Measurements from ENCODE around the gene BTF3L4. TPM values are rescaled to one million over a fixed set of nuclear protein-coding genes. Genes with fewer than 3 reads are reported as not detected.
A peak's percentile ranks its signal among the peaks of the same experiment; 100 is the strongest.

Gene BTF3L4
- total RNA-seq, 1 donor from 2014 or later: 42.0 TPM

DNA sequence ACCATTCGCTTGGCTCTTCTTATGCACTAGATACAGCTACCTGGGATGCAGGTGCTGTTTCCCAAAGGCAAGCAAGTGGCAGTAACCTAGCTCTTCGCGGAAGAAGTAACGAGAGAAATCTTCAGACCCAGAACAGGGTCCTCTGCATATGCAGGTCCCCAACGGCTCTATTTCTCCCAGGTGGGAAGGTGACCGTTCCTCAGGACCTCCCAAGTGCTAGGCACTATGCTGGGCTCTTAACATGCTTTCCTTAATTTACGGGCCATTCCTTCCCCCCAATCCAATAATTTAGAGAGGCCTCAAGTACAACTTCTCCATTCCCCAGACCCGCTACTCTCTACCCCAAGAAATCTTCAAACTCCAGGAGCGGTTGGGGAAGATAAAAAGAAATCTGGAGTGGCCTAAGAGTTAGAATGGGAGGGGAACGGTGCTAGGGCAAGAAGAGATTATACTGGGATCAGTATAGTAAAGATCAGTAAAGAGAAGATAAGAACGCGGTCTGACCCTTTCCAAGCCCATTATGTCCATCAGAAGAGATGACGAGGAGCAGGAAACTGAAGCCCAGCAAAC is 1.5 kb upstream of the BTF3L4 start:
- peak overlapping the region; percentile 97 for H3K27ac Mint-ChIP-seq (ENCODE audit: unreplicated experiment)
- H3K9me3 Mint-ChIP-seq (ENCODE audit: unreplicated experiment): no peaks in the 10 kb centered on the region
- peaks cover 12% of the 10 kb centered on the region for H3K27me3 Mint-ChIP-seq (ENCODE audit: unreplicated experiment)
- peaks cover 33% of the 10 kb centered on the region for H3K4me1 Mint-ChIP-seq (ENCODE audit: unreplicated experiment)
- peak overlapping the region; percentile 99 for H3K4me3 Mint-ChIP-seq (ENCODE audit: unreplicated experiment)
- peaks cover 17% of the 10 kb centered on the region for H3K36me3 Mint-ChIP-seq (ENCODE audit: low read depth, unreplicated experiment)
- TF ChIP-seq, protein P1, sequence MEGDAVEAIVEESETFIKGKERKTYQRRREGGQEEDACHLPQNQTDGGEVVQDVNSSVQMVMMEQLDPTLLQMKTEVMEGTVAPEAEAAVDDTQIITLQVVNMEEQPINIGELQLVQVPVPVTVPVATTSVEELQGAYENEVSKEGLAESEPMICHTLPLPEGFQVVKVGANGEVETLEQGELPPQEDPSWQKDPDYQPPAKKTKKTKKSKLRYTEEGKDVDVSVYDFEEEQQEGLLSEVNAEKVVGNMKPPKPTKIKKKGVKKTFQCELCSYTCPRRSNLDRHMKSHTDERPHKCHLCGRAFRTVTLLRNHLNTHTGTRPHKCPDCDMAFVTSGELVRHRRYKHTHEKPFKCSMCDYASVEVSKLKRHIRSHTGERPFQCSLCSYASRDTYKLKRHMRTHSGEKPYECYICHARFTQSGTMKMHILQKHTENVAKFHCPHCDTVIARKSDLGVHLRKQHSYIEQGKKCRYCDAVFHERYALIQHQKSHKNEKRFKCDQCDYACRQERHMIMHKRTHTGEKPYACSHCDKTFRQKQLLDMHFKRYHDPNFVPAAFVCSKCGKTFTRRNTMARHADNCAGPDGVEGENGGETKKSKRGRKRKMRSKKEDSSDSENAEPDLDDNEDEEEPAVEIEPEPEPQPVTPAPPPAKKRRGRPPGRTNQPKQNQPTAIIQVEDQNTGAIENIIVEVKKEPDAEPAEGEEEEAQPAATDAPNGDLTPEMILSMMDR (IDR thresholded peaks at IDR 0.05; ENCODE audit: unreplicated experiment): no peak
- no peak for DNase-seq (ENCODE audit: low spot score)

DNA sequence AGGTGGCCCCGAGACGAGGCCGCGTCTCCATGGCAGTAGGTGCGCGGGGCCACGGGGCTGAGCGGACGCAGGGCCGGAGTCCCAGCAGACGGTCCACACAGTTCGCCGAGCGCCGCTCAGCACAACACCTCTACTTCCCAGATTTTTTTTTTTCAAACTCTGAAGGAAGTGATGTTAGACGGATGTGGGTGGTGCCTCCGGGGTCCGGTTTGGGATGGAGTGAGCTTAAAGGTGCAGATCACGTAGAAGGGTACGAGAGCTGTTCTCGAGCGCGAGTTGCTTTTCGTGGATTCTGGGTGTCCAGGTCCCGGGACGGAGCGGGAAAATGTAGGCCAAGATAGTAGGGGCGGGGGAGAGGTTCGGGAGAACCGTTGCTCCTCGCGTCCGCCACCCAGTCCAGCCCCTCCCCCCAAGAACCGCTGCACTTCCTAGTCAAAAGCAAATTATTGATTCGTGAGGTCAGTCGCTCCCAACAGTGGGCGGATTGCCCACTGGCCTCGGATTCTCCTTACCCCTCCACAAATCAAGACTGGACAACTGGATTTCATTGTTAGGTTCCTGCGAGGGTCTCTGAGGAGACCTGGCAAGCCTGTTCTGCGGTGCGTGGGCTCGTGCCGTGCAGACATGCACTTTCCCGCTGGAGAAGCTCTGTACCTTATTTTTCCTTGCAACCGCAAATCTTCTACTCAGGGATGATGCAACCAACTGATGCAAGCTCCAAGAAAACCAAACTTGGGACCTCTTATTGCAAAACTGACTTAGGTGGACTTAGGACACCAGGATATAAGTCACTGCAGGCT is 829 bp upstream of the BTF3L4 start, which contains the start of gene TXNDC12:
Gene TXNDC12 (minus strand): TSS at position 126 of the 800 bp plus-strand sequence. CDS start 95 bp downstream, at position 31.
- Mint-ChIP-seq H3K27me3 (ENCODE audit: unreplicated experiment) (peaks cover 12% of the 10 kb centered on the region), H3K4me3 (ENCODE audit: unreplicated experiment) (peak within 1 kb of the TSS; percentile 99), H3K9me3 (ENCODE audit: unreplicated experiment) (no peaks in the 10 kb centered on the region), H3K4me1 (ENCODE audit: unreplicated experiment) (peaks cover 33% of the 10 kb centered on the region), H3K36me3 (ENCODE audit: low read depth, unreplicated experiment) (peaks cover 17% of the 10 kb centered on the region), H3K27ac (ENCODE audit: unreplicated experiment) (peak within 1 kb of the TSS; percentile 97)
- TF ChIP-seq, protein P1 (IDR thresholded peaks at IDR 0.05; ENCODE audit: unreplicated experiment): no peak
- peak; percentile 71 for DNase-seq (ENCODE audit: low spot score)

DNA sequence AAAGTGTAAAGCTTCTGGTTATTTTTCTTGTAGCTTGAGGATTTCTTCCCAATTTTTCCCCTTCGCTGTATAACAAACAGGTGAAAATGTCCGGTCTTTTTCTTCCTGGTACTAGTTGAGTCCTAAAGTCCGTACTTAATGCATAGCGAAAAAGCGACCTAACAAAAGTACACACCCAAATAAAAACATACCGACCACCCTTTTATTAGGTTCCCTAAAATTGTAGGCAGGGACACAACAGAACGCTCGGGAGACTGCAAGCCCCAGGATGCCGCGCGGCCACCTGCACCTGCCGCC is 281 bp upstream of the BTF3L4 start:
- TF ChIP-seq, protein P1 (IDR thresholded peaks at IDR 0.05; ENCODE audit: unreplicated experiment): no peak
- DNase-seq (ENCODE audit: low spot score): no peak
- Mint-ChIP-seq H3K4me3 (ENCODE audit: unreplicated experiment) (peak overlapping the region; percentile 99), H3K36me3 (ENCODE audit: low read depth, unreplicated experiment) (peaks cover 18% of the 10 kb centered on the region), H3K9me3 (ENCODE audit: unreplicated experiment) (no peaks in the 10 kb centered on the region), H3K4me1 (ENCODE audit: unreplicated experiment) (peaks cover 33% of the 10 kb centered on the region), H3K27me3 (ENCODE audit: unreplicated experiment) (peaks cover 12% of the 10 kb centered on the region), H3K27ac (ENCODE audit: unreplicated experiment) (peak overlapping the region; percentile 97)

DNA sequence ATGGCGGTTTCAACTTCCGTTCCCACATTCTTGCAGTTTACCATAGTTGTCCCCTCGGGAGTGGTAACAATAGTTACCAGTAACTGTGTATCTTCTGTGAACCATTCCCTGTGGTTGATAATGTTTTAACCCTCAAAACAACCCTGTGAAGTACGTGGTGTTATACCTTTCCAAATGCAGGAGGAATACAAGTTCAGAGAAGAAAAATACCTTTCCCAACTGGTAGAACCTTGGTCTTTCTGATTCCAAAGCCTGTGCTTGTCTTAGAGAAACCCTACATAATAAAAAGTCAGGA is 789 bp downstream of the BTF3L4 start:
- no peaks in the 10 kb centered on the region for H3K9me3 Mint-ChIP-seq (ENCODE audit: unreplicated experiment)
- DNase-seq (ENCODE audit: low spot score): no peak
- H3K4me3 Mint-ChIP-seq (ENCODE audit: unreplicated experiment): peak overlapping the region; percentile 100
- peaks cover 21% of the 10 kb centered on the region for H3K36me3 Mint-ChIP-seq (ENCODE audit: low read depth, unreplicated experiment)
- TF ChIP-seq, protein P1 (IDR thresholded peaks at IDR 0.05; ENCODE audit: unreplicated experiment): no peak
- peaks cover 15% of the 10 kb centered on the region for H3K27me3 Mint-ChIP-seq (ENCODE audit: unreplicated experiment)
- peaks cover 33% of the 10 kb centered on the region for H3K4me1 Mint-ChIP-seq (ENCODE audit: unreplicated experiment)
- H3K27ac Mint-ChIP-seq (ENCODE audit: unreplicated experiment): peak overlapping the region; percentile 95

DNA sequence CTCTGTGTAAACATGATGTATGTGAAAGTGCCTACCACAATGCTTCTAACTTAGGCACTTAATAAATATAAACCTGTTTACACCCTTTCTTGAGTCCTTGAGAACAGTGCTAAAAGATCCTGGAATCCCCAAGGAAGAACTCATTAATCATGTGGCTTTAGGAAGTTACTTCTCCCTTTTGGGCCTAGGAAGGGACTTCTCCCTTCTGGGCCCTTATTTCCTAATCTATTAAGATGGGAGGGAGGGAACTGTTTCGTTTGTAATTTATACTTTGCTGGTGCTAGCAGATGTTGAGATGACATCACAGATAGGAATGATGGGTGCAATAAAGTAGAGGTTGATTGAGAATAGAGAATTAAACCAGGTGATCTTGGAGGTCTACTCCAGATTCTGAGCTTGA is 1.2 kb downstream of the BTF3L4 start:
- no peak for DNase-seq (ENCODE audit: low spot score)
- no peaks in the 10 kb centered on the region for H3K9me3 Mint-ChIP-seq (ENCODE audit: unreplicated experiment)
- H3K27ac Mint-ChIP-seq (ENCODE audit: unreplicated experiment): peak overlapping the region; percentile 95
- H3K36me3 Mint-ChIP-seq (ENCODE audit: low read depth, unreplicated experiment): peaks cover 21% of the 10 kb centered on the region
- peak overlapping the region; percentile 100 for H3K4me3 Mint-ChIP-seq (ENCODE audit: unreplicated experiment)
- TF ChIP-seq, protein P1 (IDR thresholded peaks at IDR 0.05; ENCODE audit: unreplicated experiment): no peak
- peaks cover 16% of the 10 kb centered on the region for H3K27me3 Mint-ChIP-seq (ENCODE audit: unreplicated experiment)
- H3K4me1 Mint-ChIP-seq (ENCODE audit: unreplicated experiment): peaks cover 33% of the 10 kb centered on the region
